ENCODE data around the gene DOK6.

Gene DOK6

GRCh38 chr18:69435000-69435399 is 34.3 kb downstream of the DOK6 start:
- no peak for DNase-seq (ENCODE audit: low read depth in 2 of 2)

GRCh38 chr18:69444221-69444620 is 43.5 kb downstream of the DOK6 start:
- no peak for DNase-seq (ENCODE audit: low read depth in 2 of 2)

- DNase-seq (ENCODE audit: low read depth in 2 of 2), result no peak
These were observed 47.2 kb downstream of the DOK6 start for GRCh38 chr18:69447886-69448285.

- no peak for DNase-seq (ENCODE audit: low read depth in 2 of 2)
These were observed 54.4 kb downstream of the DOK6 start for GRCh38 chr18:69455125-69455524.

GRCh38 chr18:69469444-69469919 is 68.8 kb downstream of the DOK6 start:
- peak; percentile 31 to 42 for DNase-seq (ENCODE audit: low read depth in 2 of 2)

GRCh38 chr18:69480460-69480859 is 79.8 kb downstream of the DOK6 start:
- DNase-seq (ENCODE audit: low read depth in 2 of 2), result no peak

- no peak for DNase-seq (ENCODE audit: low read depth in 2 of 2)
These were observed 82.9 kb downstream of the DOK6 start for GRCh38 chr18:69483574-69483973.

- DNase-seq (ENCODE audit: low read depth in 2 of 2), result no peak
These were observed 84.2 kb downstream of the DOK6 start for GRCh38 chr18:69484699-69485396.

- DNase-seq (ENCODE audit: low read depth in 2 of 2), result no peak
These were observed 87.1 kb downstream of the DOK6 start for GRCh38 chr18:69487488-69488394.

- no peak for DNase-seq (ENCODE audit: low read depth in 2 of 2)
These were observed 89.4 kb downstream of the DOK6 start for GRCh38 chr18:69490072-69490471.

- no peak for DNase-seq (ENCODE audit: low read depth in 2 of 2)
These were observed 90.1 kb downstream of the DOK6 start for GRCh38 chr18:69490813-69491212.

GRCh38 chr18:69491576-69491975 is 90.9 kb downstream of the DOK6 start:
- DNase-seq (ENCODE audit: low read depth in 2 of 2), result no peak

GRCh38 chr18:69492861-69493260 is 92.2 kb downstream of the DOK6 start:
- no peak for DNase-seq (ENCODE audit: low read depth in 2 of 2)

- DNase-seq (ENCODE audit: low read depth in 2 of 2), result no peak
These were observed 94.2 kb downstream of the DOK6 start for GRCh38 chr18:69494841-69495240.

- DNase-seq (ENCODE audit: low read depth in 2 of 2), result no peak
These were observed 94.7 kb downstream of the DOK6 start for GRCh38 chr18:69495338-69495737.

GRCh38 chr18:69495841-69496533 is 95.3 kb downstream of the DOK6 start:
- DNase-seq (ENCODE audit: low read depth in 2 of 2), result no peak

- DNase-seq (ENCODE audit: low read depth in 2 of 2), result no peak
These were observed 118.3 kb downstream of the DOK6 start for GRCh38 chr18:69518989-69519388.

- DNase-seq (ENCODE audit: low read depth in 2 of 2), result no peak
These were observed 122.9 kb downstream of the DOK6 start for GRCh38 chr18:69523582-69523981.

GRCh38 chr18:69528435-69528834 is 127.7 kb downstream of the DOK6 start:
- DNase-seq (ENCODE audit: low read depth in 2 of 2), result no peak

- DNase-seq (ENCODE audit: low read depth in 2 of 2), result no peak
These were observed 128.5 kb downstream of the DOK6 start for GRCh38 chr18:69529151-69529550.

- DNase-seq (ENCODE audit: low read depth in 2 of 2), result no peak
These were observed 131.3 kb downstream of the DOK6 start for GRCh38 chr18:69531973-69532372.

- DNase-seq (ENCODE audit: low read depth in 2 of 2), result no peak
These were observed 136.5 kb downstream of the DOK6 start for GRCh38 chr18:69537183-69537582.
